Skeletal muscle tissue (tissue), 4 donors: ENCODE measurements around the gene USP36. TPM values are rescaled to one million over a fixed set of nuclear protein-coding genes. Genes with fewer than 3 reads are reported as not detected.

ENCODE experiments used
- H3K27ac ChIP-seq: one replicate; pipeline ENCODE4 v1.7.0; 2013; ENCODE audit warnings: mild to moderate bottlenecking, low read depth, low read length, inconsistent platforms
- H3K27me3 ChIP-seq, 3 donors: one replicate each; pipeline ENCODE4 v1.7.0; 2013; ENCODE audit warnings: low read length in 3 of 3; ENCODE audit not compliant: control insufficient read depth in 3 of 3, insufficient read depth in 3 of 3
- H3K36me3 ChIP-seq, 3 donors: one replicate each; pipeline ENCODE4 v1.7.0; 2013; ENCODE audit warnings: low read length in 3 of 3; ENCODE audit not compliant: control insufficient read depth in 3 of 3, insufficient read depth in 3 of 3
- H3K4me1 ChIP-seq, 3 donors: one replicate each; pipeline ENCODE4 v1.7.0; 2013; ENCODE audit warnings: low read length in 3 of 3, mild to moderate bottlenecking in 3 of 3; ENCODE audit not compliant: control insufficient read depth in 3 of 3, insufficient read depth in 3 of 3
- H3K4me3 ChIP-seq, 3 donors: one replicate each; pipeline ENCODE4 v1.7.0; 2013; ENCODE audit warnings: low read length in 3 of 3
- H3K9ac ChIP-seq, 3 donors: one replicate each; pipeline ENCODE4 v1.7.0; 2013; ENCODE audit warnings: low read length in 3 of 3, mild to moderate bottlenecking in 3 of 3, moderate library complexity in 2 of 3, low read depth in 1 of 3
- H3K9me3 ChIP-seq, 3 donors: one replicate each; pipeline ENCODE4 v1.7.0; 2013; ENCODE audit warnings: low read length in 3 of 3; ENCODE audit not compliant: control insufficient read depth in 3 of 3
- total RNA-seq: library from RNA; depleted of rRNA; stranded (reverse); fragments of >200 nt; gene quantifications from one replicate; pipeline ENCODE4 v1.2.3, GENCODE V29; 2014
- donor health status: Osteomylitis.

Gene USP36
- total RNA-seq, 1 donor from 2014 or later, result 25.6 TPM

DNA sequence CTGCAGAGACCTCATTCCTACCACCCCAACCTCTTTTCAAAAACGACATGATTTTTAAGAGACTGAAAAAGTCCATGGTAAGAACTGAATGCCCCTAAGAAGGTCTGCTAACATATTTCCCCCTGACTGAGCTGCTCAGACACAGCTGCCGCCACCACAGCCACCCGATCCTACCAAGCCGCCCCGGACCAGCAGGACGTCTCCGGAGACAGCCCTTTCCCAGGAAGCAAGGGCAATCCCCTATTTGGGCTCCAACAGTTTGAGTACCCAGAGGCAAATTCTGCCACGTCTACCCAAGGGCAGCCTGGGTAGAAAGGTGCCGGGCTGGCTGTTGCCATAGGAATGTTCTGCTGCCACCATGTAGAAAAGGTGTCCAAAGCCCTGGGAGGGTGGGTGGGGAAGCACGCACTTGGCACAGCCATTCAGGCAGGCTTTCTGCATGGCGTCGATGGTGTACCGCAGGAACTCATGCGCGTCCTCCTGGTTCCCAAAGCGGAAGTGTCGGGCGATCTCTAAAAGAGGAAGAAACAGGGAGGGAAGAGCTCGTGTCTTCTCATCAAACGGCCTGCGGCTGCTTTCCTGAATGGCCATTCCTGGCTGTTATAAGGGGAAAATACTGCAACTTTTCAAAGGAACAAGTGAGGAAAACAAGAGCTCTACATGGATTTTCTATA is 13.6 kb downstream of the USP36 start:
- no peaks in the 10 kb centered on the region for H3K4me1 ChIP-seq
- no peak overlapping the region for H3K27ac ChIP-seq
- H3K36me3 ChIP-seq, result peaks cover 58 to 84% (median 83%) of the 10 kb centered on the region in 3 donors
- H3K9me3 ChIP-seq, result no peaks in the 10 kb centered on the region
- H3K9ac ChIP-seq, result no peak overlapping the region
- no peak overlapping the region for H3K4me3 ChIP-seq
- H3K27me3 ChIP-seq, result no peaks in the 10 kb centered on the region

DNA sequence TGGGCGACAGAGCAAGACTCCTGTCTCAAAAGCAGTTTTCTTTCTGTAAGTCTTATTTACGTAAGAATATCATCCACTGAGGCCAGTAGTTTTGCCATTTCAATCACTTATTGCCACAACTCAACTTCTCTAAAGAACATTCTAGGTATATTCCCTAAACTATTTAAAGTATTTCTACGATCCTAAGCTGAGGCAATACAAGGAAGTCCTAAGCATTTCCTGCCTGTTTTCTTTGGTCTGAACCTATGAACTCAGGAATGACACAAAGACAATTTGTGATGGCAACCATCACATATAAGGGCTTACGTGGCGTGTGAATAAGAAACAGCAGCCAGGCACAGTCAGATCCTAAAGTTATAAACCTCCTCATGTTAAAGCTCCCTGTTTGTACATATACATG is 14.2 kb downstream of the USP36 start:
- Histone ChIP-seq H3K4me1 (no peaks in the 10 kb centered on the region), H3K9ac (no peak overlapping the region), H3K27me3 (no peaks in the 10 kb centered on the region), H3K4me3 (no peak overlapping the region), H3K9me3 (no peaks in the 10 kb centered on the region), H3K27ac (no peak overlapping the region), H3K36me3 (peaks cover 57 to 84% (median 80%) of the 10 kb centered on the region in 3 donors)

DNA sequence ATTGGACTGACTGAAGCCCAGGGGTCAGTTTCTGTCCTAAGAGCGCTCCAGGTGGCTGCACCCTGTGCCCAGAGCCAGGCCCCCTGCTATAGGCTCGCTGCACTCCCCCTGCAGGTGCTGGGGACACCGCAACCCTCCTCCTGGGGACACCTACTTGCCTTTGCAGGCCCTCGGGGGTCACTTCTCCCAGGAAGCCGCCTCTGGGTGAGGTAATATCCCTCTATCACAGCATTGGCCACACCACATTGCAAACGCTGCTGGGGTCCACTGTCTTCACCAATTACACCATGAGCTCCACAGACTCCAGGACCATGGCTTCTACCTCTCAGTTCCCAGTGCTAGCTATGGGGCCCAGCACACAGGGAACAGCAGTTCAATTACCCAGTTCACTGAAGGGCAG is 14.9 kb downstream of the USP36 start:
- Histone ChIP-seq H3K4me3 (no peak overlapping the region), H3K36me3 (peaks cover 60 to 85% (median 81%) of the 10 kb centered on the region in 3 donors), H3K4me1 (no peaks in the 10 kb centered on the region), H3K27ac (no peak overlapping the region), H3K27me3 (no peaks in the 10 kb centered on the region), H3K9ac (no peak overlapping the region), H3K9me3 (no peaks in the 10 kb centered on the region)

DNA sequence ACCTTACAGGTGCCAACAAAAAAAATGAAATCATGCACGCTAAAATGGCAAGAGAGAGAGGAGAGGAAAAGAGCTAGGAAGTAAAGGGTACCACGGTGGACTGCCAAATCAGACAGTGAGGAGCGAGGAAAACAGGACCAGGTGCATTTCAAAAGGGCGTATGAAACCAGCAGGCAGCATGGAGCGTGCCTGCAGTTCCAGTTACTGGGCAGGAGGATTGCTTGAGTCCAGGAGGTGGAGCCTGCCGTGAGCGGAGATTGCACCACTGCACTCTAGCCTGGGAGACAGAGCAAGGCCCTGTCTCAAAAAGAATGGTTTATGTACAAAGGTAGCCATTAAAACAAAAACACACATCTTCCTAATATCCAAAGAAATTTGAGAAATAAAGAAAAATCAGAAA is 16.4 kb downstream of the USP36 start:
- Histone ChIP-seq H3K9ac (no peak overlapping the region), H3K36me3 (peaks cover 72 to 87% (median 80%) of the 10 kb centered on the region in 3 donors), H3K27ac (no peak overlapping the region), H3K4me1 (peaks cover 0 to 2% (median 2%) of the 10 kb centered on the region in 3 donors), H3K4me3 (no peak overlapping the region), H3K27me3 (no peaks in the 10 kb centered on the region), H3K9me3 (no peaks in the 10 kb centered on the region)

DNA sequence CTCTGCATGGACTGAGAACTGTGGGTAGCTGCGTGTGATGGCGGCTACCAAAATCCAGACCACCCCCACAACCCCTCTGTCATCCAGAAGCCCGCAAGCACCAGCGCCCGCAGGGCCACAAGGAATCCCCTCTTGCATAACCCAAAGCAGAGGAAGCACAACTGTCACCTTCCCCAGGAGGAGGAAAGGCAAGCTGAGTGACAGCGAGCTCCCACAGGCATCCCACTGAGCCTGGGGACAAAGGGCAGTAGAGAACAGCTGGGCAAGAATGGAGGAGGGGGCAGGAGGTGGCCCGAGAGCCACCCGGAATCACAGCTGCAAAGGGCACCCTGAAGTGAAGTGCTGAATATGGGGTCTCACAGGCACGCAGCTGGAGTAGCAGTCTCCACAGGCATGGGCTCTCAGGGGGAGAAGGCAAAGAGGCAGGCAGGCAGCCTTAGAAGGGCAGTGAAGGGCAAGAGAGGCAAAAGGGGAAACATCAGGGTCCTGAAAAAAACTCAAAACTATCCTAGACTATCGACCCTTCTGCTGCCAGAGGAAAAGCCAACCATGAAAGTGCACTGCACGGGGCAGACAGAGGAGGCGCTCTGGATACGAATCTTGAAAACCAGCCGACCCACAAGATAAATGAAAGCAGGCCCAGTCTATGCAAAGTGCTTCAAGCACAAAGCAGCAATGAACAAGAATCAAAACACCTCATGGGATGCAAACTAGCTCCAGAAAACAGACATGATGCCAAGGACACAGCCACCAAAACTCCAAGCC is 17.1 kb downstream of the USP36 start:
- no peak overlapping the region for H3K4me3 ChIP-seq
- H3K4me1 ChIP-seq, result peaks cover 2 to 7% (median 2%) of the 10 kb centered on the region in 3 donors
- no peaks in the 10 kb centered on the region for H3K9me3 ChIP-seq
- H3K9ac ChIP-seq, result no peak overlapping the region
- no peaks in the 10 kb centered on the region for H3K27me3 ChIP-seq
- peaks cover 72 to 87% (median 80%) of the 10 kb centered on the region in 3 donors for H3K36me3 ChIP-seq
- no peak overlapping the region for H3K27ac ChIP-seq

DNA sequence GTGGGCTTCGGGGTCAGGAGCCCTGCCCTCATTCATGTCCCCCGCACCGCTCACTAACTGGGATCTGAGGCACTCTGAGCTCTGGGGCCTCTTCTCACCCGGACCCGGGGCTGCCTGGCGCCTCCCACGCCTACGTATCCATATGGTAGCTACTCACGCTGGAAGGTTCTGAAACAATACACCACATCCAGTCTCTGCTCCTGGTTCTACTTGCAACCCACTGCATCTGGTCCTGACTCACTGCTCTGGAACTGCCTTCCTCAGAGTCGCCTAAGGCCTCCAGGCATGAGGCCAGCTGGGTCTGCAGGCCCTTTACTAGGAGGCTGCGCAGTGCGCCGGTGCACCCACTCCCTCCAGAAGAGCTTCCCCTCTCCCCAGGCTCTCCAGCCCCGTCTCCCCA is 18.1 kb downstream of the USP36 start:
- peaks cover 2 to 7% (median 4%) of the 10 kb centered on the region in 3 donors for H3K4me1 ChIP-seq
- H3K27ac ChIP-seq, result no peak overlapping the region
- H3K36me3 ChIP-seq, result peaks cover 72 to 88% (median 78%) of the 10 kb centered on the region in 3 donors
- no peak overlapping the region for H3K4me3 ChIP-seq
- H3K27me3 ChIP-seq, result no peaks in the 10 kb centered on the region
- H3K9me3 ChIP-seq, result no peaks in the 10 kb centered on the region
- peak overlapping the region in 1 of 3 donors; percentile 8 for H3K9ac ChIP-seq

DNA sequence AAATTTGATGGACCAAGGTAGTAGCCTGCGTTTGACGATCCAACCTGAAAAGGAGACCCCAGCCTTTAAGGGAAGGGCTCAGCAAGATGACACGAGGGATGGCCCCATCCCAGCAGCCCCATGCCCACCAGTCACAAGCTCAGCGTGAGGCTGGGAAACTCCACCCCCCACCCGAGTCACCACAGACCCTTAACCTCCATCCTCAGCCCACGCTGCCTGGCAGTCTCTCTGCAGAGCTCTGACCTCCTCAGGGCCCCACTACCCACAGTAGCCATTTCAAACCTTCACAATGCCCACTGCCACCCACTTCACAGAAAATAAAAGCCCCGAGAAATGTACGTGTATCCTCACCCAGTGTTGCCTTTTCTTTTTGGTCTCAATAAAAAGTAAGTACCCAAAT is 18.7 kb downstream of the USP36 start:
- Histone ChIP-seq H3K9me3 (no peaks in the 10 kb centered on the region), H3K36me3 (peaks cover 72 to 89% (median 77%) of the 10 kb centered on the region in 3 donors), H3K9ac (no peak overlapping the region), H3K4me1 (peaks cover 3 to 10% (median 7%) of the 10 kb centered on the region in 3 donors), H3K27ac (no peak overlapping the region), H3K4me3 (no peak overlapping the region), H3K27me3 (no peaks in the 10 kb centered on the region)

DNA sequence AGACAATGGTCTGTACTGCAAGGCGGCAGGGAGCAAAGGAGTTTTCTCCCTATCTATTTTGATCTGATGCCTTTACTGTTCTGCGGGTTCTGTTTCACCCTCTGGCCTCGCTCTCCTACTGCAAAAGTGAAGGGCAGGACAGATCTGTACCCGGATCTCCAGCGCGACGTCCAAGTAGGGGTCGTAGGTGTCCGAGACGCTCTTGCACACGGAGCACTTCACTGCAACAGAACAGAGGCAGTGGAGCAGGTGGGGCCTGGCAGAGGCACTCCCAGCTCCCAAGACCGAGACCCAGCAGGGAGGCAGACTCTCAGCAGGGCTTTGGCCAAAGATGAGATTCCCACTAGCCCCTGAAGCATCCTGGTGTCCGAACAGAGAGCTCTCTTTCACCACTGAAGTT is 19.8 kb downstream of the USP36 start:
- Histone ChIP-seq H3K9ac (no peak overlapping the region), H3K9me3 (no peaks in the 10 kb centered on the region), H3K27me3 (no peaks in the 10 kb centered on the region), H3K27ac (no peak overlapping the region), H3K36me3 (peaks cover 71 to 83% (median 72%) of the 10 kb centered on the region in 3 donors), H3K4me3 (no peak overlapping the region), H3K4me1 (peaks cover 3 to 14% (median 10%) of the 10 kb centered on the region in 3 donors)

DNA sequence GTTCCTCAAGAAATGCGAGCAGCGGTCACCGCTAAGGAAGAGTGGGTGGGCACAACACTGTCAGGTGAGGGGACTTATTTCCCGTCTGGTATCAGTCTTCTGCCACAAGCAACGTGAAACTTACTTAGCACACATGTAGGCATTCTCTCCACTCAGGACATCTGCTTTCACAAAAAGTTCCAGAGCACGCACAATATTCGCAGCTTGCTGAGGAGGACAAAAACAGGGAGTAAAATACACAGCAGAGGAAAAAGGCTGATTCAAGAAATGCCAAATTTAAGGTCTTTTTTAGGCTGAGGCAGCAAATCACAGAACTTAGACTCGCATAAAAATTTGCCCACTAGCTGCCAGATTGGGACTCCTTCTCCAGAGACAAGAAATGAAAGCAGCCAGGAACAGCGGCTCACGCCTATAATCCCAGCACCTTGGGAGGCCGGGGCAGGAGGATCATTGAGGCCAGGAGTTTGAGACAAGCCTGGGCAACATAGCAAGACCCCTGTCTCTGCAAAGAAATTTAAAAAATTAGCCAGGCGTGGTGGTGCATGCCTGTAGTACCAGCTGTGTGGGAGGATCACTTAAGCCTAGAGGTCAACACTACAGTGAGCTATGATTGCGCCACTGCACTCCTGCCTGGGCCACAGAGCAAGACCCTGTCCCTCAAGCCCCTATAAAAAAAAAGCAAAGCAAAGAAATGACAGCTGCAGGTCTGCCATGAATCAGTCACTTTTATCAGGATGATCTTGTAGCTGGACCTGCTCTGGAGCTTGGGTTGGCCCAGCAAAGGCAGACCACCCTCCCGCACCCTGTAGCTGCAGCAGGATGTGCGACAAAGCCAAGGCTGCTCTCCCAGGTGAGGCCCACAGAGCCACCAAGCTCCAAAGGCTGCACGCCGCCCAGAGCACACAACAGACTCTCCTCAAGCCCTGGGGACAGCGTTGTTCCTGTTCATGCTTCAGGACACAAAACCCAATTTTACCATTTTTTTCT is 20.5 kb downstream of the USP36 start:
- H3K4me3 ChIP-seq, result no peak overlapping the region
- H3K9ac ChIP-seq, result no peak overlapping the region
- H3K36me3 ChIP-seq, result peaks cover 70 to 83% (median 70%) of the 10 kb centered on the region in 3 donors
- H3K4me1 ChIP-seq, result peaks cover 3 to 14% (median 10%) of the 10 kb centered on the region in 3 donors
- peak overlapping the region; percentile 37 for H3K27ac ChIP-seq
- no peaks in the 10 kb centered on the region for H3K27me3 ChIP-seq
- H3K9me3 ChIP-seq, result no peaks in the 10 kb centered on the region
